Measurements from ENCODE around the gene LRMDA.

DNA sequence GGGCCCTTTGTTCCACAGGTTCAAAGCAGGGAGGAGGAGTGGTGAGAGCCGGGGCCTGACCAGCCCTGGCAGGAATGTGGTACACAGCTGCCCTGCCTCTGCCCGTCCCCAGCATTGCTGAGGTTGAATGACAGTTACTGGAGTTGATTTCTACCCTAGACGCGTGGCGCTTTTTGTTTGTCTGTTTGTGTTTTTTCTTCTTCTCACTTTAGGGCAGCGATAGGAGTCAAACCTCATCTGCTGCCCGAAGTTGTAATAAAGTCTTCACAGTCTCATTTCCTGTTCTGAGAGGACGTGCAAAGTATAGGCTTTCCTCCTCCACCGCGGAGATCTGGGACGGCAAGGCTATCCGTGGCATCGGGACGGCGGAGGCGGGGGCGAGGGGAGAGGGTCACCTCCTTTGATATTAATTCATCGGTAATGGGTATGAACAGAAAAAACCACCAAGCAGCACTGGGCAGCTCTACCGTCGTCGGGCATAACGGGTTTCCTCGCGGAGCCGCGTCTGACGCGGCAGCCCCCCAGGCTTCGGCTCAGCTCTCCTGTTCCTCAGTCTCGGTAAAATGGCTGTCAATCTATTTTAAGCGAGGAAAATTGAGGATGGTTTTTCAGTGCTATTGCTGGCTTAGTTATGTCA is 160.8 kb downstream of the LRMDA start:
- TF ChIP-seq CHD2 (IDR thresholded peaks at IDR 0.05; ENCODE audit: low read length, partially characterized antibody) (no peak), POLR2A (IDR thresholded peaks at IDR 0.05; ENCODE audit: low read length) (no peak), FOSL2 (IDR thresholded peaks at IDR 0.05) (no peak), FOSL2 (CRISPR knock-in tag; IDR thresholded peaks at IDR 0.05) (no peak), KDM5A (IDR thresholded peaks at IDR 0.05) (no peak), MAFK (IDR thresholded peaks at IDR 0.05; ENCODE audit: partially characterized antibody) (no peak), JUNB (IDR thresholded peaks at IDR 0.05) (no peak), BHLHE40 (IDR thresholded peaks at IDR 0.05; ENCODE audit: low read depth, low read length) (no peak), RCOR1 (IDR thresholded peaks at IDR 0.05; ENCODE audit: low read depth, low read length) (no peak), CEBPB (IDR thresholded peaks at IDR 0.05) (no peak)
- TF ChIP-seq, protein P1, sequence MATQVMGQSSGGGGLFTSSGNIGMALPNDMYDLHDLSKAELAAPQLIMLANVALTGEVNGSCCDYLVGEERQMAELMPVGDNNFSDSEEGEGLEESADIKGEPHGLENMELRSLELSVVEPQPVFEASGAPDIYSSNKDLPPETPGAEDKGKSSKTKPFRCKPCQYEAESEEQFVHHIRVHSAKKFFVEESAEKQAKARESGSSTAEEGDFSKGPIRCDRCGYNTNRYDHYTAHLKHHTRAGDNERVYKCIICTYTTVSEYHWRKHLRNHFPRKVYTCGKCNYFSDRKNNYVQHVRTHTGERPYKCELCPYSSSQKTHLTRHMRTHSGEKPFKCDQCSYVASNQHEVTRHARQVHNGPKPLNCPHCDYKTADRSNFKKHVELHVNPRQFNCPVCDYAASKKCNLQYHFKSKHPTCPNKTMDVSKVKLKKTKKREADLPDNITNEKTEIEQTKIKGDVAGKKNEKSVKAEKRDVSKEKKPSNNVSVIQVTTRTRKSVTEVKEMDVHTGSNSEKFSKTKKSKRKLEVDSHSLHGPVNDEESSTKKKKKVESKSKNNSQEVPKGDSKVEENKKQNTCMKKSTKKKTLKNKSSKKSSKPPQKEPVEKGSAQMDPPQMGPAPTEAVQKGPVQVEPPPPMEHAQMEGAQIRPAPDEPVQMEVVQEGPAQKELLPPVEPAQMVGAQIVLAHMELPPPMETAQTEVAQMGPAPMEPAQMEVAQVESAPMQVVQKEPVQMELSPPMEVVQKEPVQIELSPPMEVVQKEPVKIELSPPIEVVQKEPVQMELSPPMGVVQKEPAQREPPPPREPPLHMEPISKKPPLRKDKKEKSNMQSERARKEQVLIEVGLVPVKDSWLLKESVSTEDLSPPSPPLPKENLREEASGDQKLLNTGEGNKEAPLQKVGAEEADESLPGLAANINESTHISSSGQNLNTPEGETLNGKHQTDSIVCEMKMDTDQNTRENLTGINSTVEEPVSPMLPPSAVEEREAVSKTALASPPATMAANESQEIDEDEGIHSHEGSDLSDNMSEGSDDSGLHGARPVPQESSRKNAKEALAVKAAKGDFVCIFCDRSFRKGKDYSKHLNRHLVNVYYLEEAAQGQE (IDR thresholded peaks at IDR 0.05) = no peak
- TF ChIP-seq, protein P2, sequence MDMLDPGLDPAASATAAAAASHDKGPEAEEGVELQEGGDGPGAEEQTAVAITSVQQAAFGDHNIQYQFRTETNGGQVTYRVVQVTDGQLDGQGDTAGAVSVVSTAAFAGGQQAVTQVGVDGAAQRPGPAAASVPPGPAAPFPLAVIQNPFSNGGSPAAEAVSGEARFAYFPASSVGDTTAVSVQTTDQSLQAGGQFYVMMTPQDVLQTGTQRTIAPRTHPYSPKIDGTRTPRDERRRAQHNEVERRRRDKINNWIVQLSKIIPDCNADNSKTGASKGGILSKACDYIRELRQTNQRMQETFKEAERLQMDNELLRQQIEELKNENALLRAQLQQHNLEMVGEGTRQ (IDR thresholded peaks at IDR 0.05) = no peak
- TF ChIP-seq, protein P3, sequence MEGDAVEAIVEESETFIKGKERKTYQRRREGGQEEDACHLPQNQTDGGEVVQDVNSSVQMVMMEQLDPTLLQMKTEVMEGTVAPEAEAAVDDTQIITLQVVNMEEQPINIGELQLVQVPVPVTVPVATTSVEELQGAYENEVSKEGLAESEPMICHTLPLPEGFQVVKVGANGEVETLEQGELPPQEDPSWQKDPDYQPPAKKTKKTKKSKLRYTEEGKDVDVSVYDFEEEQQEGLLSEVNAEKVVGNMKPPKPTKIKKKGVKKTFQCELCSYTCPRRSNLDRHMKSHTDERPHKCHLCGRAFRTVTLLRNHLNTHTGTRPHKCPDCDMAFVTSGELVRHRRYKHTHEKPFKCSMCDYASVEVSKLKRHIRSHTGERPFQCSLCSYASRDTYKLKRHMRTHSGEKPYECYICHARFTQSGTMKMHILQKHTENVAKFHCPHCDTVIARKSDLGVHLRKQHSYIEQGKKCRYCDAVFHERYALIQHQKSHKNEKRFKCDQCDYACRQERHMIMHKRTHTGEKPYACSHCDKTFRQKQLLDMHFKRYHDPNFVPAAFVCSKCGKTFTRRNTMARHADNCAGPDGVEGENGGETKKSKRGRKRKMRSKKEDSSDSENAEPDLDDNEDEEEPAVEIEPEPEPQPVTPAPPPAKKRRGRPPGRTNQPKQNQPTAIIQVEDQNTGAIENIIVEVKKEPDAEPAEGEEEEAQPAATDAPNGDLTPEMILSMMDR (IDR thresholded peaks at IDR 0.05) = no peak

Data from A549 (cell line).